ENCODE measurements around the gene SLC12A7.

SLC12A7 gene

DNA sequence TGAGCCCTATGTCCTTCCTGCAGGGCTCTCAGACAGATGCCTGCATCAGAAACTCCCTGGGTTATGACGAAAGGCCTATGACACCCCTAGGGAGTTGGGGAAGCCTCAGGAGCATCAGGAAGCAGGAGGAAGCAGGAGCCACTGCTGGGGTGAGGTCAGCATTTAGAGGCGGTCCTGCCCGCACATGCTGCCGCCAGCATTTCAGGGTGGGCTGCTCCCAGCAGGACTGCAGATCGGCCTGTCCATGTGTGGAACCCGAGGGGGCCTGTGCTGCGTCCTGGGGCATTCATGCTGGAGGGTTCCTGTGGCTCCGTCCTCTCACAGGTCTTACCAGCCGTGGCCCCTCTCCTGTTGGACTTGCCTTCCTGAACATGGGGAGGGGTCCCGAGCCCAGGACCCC is 96.4 kb downstream of the SLC12A7 start:
- no peak for DNase-seq

DNA sequence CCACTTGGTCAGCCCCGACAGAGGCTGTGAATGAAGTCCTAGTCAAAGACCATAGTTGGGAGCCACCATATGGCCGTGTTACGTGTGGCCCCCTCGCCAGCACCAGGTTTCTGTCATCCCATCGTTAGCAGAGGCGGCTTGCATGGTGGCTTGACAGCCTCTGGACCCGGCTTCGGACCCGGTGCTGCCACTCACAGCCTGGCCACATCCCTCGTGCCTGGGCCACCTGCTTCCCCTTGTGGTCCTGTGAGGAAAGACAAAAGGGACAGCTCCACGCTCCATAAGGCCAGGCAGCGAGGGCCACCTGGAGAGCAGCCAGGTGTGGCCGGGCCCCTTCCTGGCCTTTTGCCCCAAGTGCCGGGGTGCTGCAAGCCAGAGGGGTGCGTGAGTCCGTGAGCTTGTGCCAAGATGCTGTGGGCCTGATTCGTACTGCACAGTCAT is 97.1 kb downstream of the SLC12A7 start:
- no peak for DNase-seq

DNA sequence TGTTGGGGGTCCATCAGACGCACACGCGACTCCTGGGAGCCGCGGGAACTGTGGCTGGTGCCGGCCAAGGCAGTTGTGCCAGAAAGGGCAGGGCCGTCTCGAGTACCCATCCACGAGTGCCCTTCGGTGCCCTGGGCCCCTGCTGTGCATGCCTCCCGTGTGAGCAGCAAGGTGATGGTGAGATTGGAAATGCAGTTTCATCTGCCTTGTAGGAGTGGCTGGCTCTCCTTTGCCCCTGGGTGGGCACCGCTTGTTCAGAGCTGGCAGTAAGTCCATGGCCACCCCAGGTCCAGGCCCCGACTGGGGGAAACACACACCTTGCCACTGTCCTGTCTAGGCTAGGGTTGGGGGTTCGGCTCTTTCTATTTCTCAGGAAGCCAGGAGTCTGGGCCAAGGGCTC is 97.5 kb downstream of the SLC12A7 start:
- DNase-seq, result no peak

DNA sequence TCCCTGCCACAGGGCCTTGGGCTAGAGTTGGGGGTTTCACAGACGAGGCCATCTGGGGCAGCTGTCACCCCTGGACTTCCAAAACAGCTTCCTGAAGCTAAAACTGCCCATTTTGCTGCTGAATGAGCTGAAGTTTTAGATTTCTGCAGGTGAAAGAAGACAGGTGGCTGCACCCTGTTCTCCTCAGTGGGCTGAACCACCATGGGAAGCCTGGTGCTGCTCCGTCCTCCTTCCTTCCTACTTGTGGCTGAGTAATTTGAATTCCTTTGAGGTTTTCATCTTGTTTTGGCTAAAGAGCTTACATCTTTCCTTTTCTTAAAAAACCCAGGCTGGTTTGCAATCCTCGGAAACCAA is 97.9 kb downstream of the SLC12A7 start:
- DNase-seq, result no peak

DNA sequence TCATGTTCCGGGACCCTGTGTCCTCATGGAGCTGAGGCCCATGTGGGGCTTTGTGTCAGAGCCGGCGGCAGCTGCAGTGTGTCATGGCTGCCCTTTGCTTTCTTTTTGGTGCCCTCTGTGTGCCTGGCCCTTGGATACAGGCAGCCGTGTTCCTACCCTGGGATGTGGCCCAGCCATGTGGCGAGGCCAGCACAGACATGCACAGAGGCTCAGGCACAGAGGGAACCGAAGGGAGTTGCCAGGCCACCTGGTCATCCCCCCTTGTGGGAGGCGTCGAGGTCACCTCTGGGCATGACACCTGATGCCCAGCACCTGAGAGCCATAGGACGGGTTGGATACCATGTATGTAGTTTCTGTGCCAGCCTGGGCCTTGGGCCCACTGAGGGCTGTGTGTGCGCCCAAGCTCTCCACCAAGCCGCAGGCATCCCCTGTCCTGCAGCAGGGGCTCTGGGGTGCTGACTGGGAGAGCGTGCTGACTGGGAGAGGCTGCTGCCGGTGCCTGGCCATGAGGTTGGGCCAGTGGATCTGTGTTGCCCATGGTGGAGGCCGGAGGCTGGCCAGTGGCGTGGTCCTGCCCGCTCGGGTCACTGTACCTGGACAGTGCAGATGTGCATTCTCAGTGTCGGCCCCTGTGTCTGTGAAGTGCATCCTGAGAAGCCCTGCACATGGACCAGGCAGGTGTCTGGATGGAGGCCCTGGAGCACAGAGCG is 98.5 kb downstream of the SLC12A7 start:
- DNase-seq, result no peak

DNA sequence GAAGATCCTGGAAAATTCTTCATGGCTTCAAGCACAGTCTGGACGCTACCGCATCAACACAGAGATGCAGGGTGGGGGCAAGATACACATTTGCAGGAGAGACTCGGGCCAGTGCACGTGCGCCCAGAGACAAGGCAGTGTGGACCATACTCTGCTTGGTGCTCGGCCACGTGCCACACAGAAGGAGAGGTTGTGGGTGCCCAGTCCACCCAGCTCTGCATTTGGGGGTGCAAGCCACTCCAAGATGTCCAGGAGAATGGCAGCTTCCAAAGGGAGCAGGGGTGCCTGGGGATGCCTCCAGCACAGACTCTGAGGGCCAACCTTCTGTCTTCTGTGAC is 99.0 kb downstream of the SLC12A7 start:
- DNase-seq, result no peak

DNA sequence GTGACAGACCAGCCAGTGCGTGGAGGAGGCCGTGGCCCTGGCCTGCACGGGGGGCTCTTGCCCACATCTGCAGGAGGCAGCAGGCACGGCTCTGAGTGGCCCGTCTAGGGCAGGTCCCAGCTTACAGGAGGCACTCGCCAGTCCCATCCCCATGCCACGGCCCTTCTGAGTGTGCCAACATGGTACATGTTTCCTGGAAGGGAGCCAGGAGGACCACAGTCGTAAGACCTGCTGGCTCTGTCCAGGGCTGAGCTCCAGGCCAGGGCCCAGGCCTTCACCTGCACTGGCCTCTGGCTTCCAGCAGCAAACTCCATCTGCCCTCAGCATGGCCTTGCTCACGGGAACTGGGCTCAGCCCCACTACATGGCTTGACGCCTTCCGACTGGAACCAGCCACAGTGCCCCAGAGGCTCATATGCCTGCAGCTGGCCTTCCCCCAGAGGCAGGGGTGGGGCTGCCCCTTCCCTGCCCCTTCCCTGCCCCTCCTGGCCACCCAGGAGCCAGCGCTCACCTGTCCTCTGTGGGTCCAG is 99.5 kb downstream of the SLC12A7 start:
- DNase-seq, result no peak

DNA sequence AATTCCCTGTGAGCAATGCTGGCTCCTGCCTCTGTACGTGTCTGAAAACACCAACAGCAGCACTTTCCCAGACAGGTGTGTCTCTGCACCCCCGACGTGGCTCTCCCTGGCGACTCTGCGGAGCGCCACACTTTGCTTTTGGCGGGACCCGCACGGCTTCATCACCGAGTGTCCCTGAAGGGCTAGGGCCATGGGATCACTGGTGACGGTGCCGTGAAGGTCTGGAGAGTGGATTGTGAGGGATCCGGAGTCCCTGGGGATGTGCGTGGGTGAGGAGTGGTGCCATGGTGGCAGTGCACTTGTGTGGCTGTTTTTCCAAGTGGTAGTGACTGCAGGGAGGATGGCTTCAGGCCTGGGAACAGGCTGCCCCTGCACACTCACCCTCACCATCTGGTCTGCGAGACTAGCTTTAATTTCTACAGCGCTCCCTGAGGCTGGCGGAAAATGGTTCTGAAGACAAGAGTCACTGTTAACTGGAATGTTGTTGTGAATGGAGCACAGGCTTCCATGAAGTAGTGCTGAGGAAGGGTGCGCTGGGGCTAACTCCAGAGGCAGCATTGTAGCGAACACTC is 100.0 kb downstream of the SLC12A7 start:
- no peak for DNase-seq

DNA sequence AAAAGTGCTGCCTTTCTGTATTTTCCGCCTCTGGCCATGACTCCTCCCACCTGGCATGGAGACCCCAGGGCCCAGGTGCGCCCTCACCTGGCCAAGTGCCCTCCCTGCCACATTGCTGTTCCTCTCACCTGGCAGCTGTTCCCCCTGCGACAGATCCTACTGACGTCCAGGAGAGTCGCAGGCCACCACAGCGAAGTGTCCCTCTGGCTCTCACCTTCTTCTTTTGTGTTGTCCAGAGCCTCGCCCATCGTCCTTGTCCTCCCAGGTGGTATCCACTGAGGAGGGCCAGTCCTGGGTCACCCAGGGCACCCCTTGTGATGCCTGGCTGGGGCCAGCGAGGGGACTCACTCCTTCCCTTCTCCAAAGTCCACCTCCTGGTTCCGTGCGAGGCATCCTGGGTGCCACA is 100.6 kb downstream of the SLC12A7 start:
- DNase-seq, result no peak

DNA sequence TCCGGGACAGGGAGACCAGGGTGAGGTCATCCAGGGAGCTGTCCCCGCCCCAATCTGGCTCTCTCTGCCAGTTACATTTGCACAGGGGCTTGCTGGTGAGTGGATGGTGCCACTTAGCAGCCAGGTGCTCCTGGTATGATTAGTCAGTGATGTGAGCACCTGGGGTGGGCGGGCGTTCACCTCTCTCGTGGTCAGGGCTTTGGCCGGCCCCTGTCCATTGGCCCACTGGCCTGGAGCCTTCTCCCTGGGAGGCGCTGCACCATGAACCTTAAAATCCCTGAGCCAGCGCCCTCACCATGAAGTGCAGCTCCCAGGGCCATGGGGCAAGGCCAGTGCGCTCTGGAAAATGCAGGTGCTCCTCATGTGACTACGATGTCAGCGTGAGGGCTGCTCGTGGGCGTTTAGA is 101.2 kb downstream of the SLC12A7 start:
- no peak for DNase-seq

DNA sequence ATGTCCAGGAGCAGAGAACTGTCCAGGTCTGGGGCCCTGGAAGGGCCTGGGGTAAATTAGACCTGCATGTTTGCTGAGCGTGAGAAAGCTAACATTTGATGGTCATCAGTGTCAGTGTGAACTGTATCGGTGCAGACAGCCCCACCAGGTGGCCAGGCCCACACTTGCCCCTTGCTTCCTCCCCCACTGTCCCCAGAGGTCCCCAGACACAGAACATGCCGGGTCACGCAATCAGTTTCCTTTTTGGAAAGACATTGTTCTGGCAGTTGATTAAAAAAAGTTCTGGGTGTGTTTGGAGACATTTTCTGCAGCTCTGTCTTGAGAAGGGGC is 101.7 kb downstream of the SLC12A7 start:
- DNase-seq, result no peak

DNA sequence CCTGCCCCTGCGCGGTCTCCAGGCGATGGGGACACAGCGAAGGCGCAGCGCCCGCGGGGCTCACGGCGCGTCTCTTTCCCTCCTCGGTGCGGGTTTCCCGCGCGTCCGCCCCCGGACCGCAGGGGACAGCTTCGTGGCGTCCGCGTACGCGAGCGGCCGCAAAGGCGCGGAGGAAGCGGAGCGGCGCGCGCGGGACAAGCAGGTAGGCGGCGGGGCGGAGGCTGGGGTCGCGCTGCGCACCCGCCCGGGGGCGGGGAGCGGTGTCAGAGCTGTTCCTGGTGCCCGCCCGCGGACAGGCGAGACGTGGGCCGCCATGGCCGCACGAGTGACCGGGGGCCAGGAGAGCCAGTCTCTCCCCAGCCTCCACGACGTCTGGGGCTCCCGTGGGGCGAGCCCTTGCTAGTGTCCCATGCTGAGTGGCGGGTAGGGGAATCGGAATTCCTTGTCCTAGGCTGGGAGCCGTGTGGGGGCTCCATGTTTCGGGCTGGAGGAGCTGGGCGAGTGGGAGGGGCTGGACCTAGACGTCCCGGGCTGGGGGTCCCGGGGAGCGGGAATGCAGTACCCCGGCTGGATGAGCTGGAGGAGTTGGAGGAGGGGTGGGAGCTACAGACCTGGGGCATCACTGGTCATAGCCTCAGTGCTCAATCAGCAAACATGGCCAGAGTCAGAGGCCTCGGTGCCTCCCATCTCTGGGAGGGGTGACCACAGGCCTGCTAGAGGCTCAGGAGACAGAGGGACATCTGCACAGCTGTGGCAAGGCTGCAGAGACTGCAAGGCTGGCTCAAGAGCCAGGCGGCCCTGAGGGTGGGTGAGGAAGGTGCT is 102.3 kb downstream of the SLC12A7 start:
- DNase-seq, result no peak

DNA sequence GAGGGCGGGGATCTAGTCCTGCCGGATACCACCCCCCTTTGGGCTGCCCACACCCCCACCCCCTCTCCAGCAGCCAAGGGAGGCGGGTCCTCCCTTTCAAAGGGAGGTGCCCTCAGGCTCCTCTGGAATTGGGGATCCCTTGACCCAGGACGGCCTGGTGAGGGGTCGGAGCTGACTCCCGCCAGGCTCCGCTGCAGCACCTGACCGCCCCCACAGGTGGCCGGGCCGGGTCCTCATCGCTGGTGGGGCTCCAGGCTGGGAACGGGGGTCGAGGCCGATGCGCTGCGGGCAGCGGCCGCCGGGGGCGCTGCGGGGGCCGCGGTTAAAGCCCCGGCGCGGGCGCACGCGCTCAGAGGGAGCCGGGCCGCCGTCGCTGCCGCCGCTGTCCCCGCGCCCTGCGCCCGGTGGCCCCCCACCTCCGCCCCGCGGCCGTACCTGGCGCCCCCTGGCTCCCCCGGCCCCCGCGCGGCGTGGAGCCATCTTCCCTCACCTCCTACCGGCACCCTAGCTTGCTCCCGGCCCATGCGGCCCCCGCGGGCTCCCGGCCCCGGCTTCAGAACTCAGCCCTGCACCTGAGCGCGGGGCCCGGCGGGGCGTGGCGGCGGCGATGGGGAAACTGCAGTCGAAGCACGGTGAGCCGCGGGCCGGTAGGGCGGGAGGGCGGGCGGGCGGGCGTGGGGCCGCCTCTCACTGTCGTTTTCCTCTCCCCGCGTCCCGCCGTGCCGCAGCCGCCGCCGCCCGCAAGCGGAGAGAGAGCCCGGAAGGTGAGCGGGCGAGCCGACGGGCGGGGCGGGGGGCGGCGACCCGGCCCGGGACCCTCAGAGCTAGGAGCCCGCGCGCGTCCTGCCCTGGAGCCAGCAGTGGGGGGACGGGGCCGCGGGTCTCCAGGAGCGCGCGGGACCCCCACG is 103.2 kb downstream of the SLC12A7 start, which contains the start of gene NKD2:
Gene NKD2 (plus strand): TSS at position 352 of the 908 bp plus-strand sequence. CDS start 256 bp downstream, at position 608.
- peak; percentile 7 for DNase-seq

DNA sequence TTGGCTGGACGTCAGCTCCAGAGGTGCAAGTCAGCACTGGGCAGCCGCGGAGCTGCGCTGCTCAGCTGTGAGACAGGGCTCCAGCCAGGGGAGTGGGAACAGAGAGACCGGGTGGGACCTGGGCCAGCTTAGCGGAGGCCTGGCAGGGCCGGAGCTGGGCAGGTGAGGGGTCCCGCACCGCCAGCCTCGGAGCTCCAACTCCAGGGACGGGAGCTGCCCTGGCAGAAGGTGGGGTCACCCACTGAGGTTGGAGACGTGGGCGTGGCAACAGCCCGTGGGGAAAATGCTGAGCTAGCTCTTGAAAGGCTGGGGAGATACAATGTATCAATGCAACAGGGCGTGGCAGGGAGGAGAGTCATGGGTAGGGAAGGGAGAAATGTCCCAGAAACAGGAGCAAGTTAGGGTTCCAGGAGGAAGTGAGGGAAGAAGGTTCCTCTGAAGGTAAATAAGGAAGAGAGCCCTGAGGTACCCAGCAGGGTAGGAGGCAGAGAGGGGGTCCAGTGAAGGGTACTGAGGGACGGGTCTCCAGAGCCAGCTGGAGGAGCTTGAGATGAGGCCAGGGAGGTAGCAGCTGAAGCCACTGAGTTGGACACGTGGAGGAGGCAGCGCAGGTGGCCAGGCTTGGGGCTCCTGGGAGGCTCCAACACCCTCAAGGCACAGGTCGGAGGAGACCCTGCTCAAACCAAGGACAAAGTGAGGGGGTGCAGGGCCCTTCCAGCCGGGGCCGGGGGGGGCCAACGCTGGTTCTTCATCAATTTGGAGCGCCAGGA is 104.0 kb downstream of the SLC12A7 start:
- no peak for DNase-seq

DNA sequence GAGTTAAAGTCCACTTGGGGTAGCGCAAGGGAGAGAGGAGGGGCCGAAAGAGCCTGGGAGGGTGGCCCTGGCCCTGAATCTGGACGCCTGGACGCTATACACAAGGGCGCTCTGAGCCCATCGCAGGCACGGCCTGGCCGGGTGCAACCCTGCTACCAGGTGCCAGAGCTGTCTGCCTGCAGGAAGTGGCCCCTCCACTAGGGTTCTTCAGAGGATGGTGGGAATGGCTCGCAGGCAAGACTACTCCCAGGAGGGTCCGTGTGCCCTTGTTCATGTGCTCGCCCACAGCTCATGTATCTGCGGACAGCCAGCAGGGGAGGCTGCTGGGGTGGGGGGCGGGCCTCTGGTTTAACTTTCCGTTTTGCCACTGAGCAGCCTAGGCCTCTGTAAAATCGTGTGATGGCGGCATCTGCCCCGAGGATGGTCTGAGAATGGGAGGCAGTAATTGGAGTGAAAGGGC is 104.6 kb downstream of the SLC12A7 start:
- no peak for DNase-seq

DNA sequence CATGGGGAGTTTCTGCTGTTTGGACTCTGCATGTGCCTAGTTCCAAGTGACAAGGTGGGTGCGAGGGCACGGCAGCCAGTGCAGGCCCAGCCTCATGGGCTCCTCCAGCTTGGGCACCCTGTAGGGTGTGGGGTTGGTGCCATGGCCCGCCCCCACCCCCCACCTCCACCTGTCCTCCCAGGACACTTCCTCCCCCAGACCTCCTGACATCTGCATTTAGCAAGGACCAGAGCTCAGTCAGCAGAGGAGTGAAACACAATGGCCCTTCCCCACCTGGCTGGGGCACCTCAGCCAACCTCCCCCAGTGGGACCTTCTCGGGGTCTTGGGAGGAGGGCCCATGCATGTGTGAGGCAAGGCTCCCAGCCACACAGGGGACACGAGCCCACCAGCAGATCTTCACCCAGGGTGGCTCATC is 105.2 kb downstream of the SLC12A7 start:
- no peak for DNase-seq

DNA sequence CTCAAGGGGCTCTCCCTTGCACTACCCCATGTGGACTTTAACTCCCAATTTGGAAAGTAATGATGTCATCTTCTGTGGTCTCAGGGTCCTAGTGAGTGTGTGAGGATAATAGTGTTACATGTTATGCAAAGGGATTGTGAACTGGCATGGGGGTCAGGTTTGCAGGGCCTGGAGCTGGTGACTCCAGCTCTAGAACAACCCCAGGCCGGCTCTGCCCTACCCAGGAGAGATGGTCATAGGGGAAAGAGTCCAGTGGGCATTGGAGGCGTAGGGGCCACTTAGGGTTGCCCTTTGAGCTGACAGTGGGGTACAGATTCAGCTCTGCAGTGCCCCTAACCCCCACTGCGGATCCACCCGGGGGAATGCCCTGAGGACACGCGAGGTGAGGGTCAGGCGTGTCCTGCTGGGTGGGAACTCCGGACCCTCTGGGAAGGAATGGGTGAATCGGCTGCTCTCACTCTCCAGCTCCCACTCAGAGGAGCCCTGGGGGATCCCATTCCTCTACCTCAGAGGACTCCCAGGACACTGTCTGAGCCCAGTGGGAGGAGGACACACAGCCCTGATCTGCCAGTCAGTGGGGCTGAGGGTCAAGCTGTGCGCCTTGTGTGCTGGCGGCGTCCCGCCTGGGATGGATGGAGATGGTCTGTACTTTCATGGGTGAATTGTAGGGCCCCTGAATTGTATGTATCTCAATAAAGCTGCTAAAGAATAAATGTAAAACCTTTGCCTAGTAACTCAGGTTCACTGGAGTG is 105.8 kb downstream of the SLC12A7 start:
- DNase-seq, result no peak

DNA sequence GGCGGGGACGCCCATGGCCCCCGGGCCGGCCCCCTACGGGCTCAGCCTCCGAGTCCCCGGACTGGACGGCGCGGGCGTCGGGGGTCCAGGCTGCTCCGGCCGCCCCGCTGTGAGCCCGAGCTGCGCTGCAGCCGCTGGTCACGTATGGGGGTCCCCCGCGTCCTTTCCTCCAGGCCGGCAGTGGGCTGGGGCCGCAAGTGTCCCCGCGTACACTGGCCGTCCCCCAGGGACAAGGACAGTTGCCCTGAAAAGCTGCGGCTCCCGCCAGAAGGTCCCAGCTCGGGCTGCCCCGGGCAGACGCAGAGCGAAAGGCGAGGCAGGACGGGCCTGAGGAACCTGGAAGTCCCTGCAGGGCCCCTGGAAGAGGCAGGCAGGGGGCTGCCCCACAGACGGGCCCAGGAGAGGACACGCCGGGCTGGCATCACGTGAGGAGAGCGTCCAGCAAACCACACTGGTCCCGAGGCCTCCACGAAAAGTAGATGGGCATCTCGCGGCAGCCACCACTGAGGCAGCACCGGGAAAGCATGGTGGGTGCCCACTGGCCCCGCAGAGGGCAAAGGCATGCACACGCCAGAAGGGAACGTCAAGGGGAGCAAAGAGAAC is 106.5 kb downstream of the SLC12A7 start:
- DNase-seq, result no peak

DNA sequence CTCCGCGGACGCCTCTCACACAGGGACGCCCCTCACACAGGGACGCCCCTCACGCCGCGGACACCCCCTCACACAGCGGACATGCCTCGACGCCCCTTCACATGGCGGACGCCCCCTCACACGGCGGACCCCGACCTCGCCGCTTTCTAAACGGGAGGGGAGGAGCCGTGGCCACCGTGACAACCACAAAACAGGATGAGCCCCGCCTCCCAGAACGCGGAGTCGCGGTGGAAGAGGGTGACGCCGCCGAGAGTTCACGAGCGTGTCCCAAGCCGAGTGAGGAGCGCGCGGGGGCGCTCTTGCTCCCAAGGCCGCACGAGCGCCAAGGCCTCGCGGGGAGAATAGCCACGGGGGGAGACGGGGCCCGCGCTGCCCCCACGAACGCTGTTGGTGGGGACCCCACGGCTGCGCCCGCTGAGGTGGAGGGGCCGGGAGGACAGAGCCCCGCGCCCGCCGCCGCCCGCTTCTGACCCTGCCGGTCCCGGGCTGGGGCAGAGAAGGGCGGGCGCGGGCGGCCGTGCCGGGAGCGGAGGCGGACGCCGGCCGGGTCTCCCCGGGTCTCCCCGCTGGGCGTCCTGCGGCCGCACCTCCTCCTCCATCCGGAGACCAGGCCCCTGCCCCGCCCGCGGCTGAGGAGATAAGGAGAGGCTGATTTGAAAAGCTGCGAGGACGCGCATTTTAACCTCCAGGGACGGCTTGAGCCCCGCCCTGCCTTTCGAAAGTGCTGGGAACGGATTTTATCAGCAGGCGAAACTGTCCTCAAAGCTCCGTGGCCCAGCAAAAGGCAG is 107.2 kb downstream of the SLC12A7 start:
- DNase-seq, result no peak

All from NCI-H526 treated with DMSO at 0.1 percent for 48 hours (cell line).